ENCODE measurements around the gene PPID.
"Not testable (repeated sequence)": the region's sequence is repeated elsewhere in the genome, so short reads cannot be mapped to it uniquely, and the experiment has no call there.

PPID gene

GRCh38 chr4:158722917-158723793, at the start of gene PPID:
Gene PPID, minus strand, starts transcription at chr4:158723396. Its CDS starts 108 bp downstream, at chr4:158723288.
- peak; percentile 84 for DNase-seq (ENCODE audit: low spot score)

- DNase-seq (ENCODE audit: low spot score), result no peak
Measured at GRCh38 chr4:158771776-158772175, 48.6 kb upstream of the PPID start.

GRCh38 chr4:158770671-158771070, 47.5 kb upstream of the PPID start:
- no peak for DNase-seq (ENCODE audit: low spot score)

- peak; percentile 44 for DNase-seq (ENCODE audit: low spot score)
Measured at GRCh38 chr4:158769175-158769921, 46.2 kb upstream of the PPID start.

GRCh38 chr4:158768555-158769174, 45.5 kb upstream of the PPID start, which contains the start of gene FNIP2:
Gene FNIP2, plus strand, starts transcription at chr4:158769026. Its CDS starts 187 bp downstream, at chr4:158769213.
- peak; percentile 73 for DNase-seq (ENCODE audit: low spot score)

- no peak for DNase-seq (ENCODE audit: low spot score)
Measured at GRCh38 chr4:158767451-158767850, 44.3 kb upstream of the PPID start.

- DNase-seq (ENCODE audit: low spot score), result no peak
Measured at GRCh38 chr4:158766434-158767044, 43.3 kb upstream of the PPID start.

- no peak for DNase-seq (ENCODE audit: low spot score)
Measured at GRCh38 chr4:158763462-158763861, 40.3 kb upstream of the PPID start.

- no peak for DNase-seq (ENCODE audit: low spot score)
Measured at GRCh38 chr4:158762553-158762952, 39.4 kb upstream of the PPID start.

GRCh38 chr4:158760866-158761265, 37.7 kb upstream of the PPID start:
- no peak for DNase-seq (ENCODE audit: low spot score)

GRCh38 chr4:158759539-158759938, 36.3 kb upstream of the PPID start:
- DNase-seq (ENCODE audit: low spot score), result not testable (repeated sequence)

- no peak for DNase-seq (ENCODE audit: low spot score)
Measured at GRCh38 chr4:158758703-158759102, 35.5 kb upstream of the PPID start.

- DNase-seq (ENCODE audit: low spot score), result no peak
Measured at GRCh38 chr4:158758142-158758541, 34.9 kb upstream of the PPID start.

GRCh38 chr4:158756588-158756987, 33.4 kb upstream of the PPID start:
- DNase-seq (ENCODE audit: low spot score), result no peak

- DNase-seq (ENCODE audit: low spot score), result not testable (repeated sequence)
Measured at GRCh38 chr4:158755819-158756218, 32.6 kb upstream of the PPID start.

- no peak for DNase-seq (ENCODE audit: low spot score)
Measured at GRCh38 chr4:158754385-158755180, 31.4 kb upstream of the PPID start.

GRCh38 chr4:158750379-158750778, 27.2 kb upstream of the PPID start:
- no peak for DNase-seq (ENCODE audit: low spot score)

- DNase-seq (ENCODE audit: low spot score), result not testable (repeated sequence)
Measured at GRCh38 chr4:158746537-158746936, 23.3 kb upstream of the PPID start.

- no peak for DNase-seq (ENCODE audit: low spot score)
Measured at GRCh38 chr4:158741326-158742021, 18.3 kb upstream of the PPID start.

GRCh38 chr4:158739600-158739999, 16.4 kb upstream of the PPID start:
- no peak for DNase-seq (ENCODE audit: low spot score)

GRCh38 chr4:158738866-158739265, 15.7 kb upstream of the PPID start:
- no peak for DNase-seq (ENCODE audit: low spot score)
